SK-N-SH treated with all-trans-retinoic acid at 6 μM for 48 hours (cell line): Measurements from ENCODE around the gene TPSD1.

Experiments
- ATAC-seq: fragments of 200-7000 bp; cut with Tn5 transposase; 3 replicates; pipeline ENCODE4 v1.9.1; 2020; ENCODE audit warnings: mild to moderate bottlenecking, moderate library complexity
- ARNTL ChIP-seq: fragments of 450-650 bp; formaldehyde crosslinking; IDR thresholded peaks from 2 replicates; pipeline ENCODE4 v1.5.0; 2020; ENCODE audit warnings: low read depth, mild to moderate bottlenecking, moderate library complexity, borderline replicate concordance
- BACH2 ChIP-seq: fragments of 250-450 bp; sonication (Bioruptor Pico); IDR thresholded peaks from 2 replicates; pipeline ENCODE4 v1.9.0; 2021; ENCODE audit warnings: mild to moderate bottlenecking, borderline replicate concordance
- CSDC2 ChIP-seq: fragments of 250-450 bp; sonication (Bioruptor Pico); IDR thresholded peaks from 2 replicates; pipeline ENCODE4 v1.5.0; 2020; ENCODE audit warnings: mild to moderate bottlenecking, moderate library complexity
- ESRRG ChIP-seq: fragments of 250-450 bp; sonication (Bioruptor Pico); IDR thresholded peaks from 2 replicates; pipeline ENCODE4 v1.6.1; 2021; ENCODE audit warnings: mild to moderate bottlenecking
- ISL1 ChIP-seq: fragments of 250-450 bp; sonication (Bioruptor Pico); IDR thresholded peaks from 2 replicates; pipeline ENCODE4 v2.1.2; 2022; ENCODE audit warnings: mild to moderate bottlenecking, moderate library complexity
- POU6F1 ChIP-seq: fragments of 250-450 bp; sonication (Bioruptor Pico); IDR thresholded peaks from 2 replicates; pipeline ENCODE4 v1.8.0; 2021; ENCODE audit warnings: low read depth, mild to moderate bottlenecking, moderate library complexity, borderline replicate concordance
- RARB ChIP-seq: fragments of 250-450 bp; sonication (Bioruptor Pico); IDR thresholded peaks from 2 replicates; pipeline ENCODE4 v1.8.0; 2021; ENCODE audit warnings: mild to moderate bottlenecking, moderate library complexity
- SNAI2 ChIP-seq: fragments of 250-450 bp; sonication (Bioruptor Pico); IDR thresholded peaks from 2 replicates; pipeline ENCODE4 v1.5.0; 2020; ENCODE audit warnings: mild to moderate bottlenecking, moderate library complexity
- TCF4 ChIP-seq: fragments of 250-450 bp; sonication (Bioruptor Pico); IDR thresholded peaks from 2 replicates; pipeline ENCODE4 v1.8.0; 2021; ENCODE audit warnings: mild to moderate bottlenecking, moderate library complexity, borderline replicate concordance
- TOX ChIP-seq: fragments of 250-450 bp; sonication (Bioruptor Pico); IDR thresholded peaks from 2 replicates; pipeline ENCODE4 v1.8.0; 2021; ENCODE audit warnings: mild to moderate bottlenecking, moderate library complexity, borderline replicate concordance
- ZNF565 ChIP-seq: fragments of 450-650 bp; formaldehyde crosslinking; conservative IDR thresholded peaks from 2 replicates; pipeline ENCODE4 v1.5.0; 2020; ENCODE audit warnings: low read depth, mild to moderate bottlenecking, moderate library complexity
- ZNF8 ChIP-seq: fragments of 450-650 bp; formaldehyde crosslinking; IDR thresholded peaks from 2 replicates; pipeline ENCODE4 v1.5.0; 2020; ENCODE audit warnings: mild to moderate bottlenecking, moderate library complexity
- TF ChIP-seq, protein P1 (sequence below): fragments of 250-450 bp; sonication (Bioruptor Pico); IDR thresholded peaks from 2 replicates; pipeline ENCODE4 v1.8.0; 2020; ENCODE audit warnings: mild to moderate bottlenecking, moderate library complexity, borderline replicate concordance
- TF ChIP-seq, protein P2 (sequence below): fragments of 250-450 bp; sonication (Bioruptor Pico); IDR thresholded peaks from 2 replicates; pipeline ENCODE4 v1.5.1; 2021; ENCODE audit warnings: mild to moderate bottlenecking, moderate library complexity
- TF ChIP-seq, protein P3 (sequence below): fragments of 250-450 bp; sonication (Bioruptor Pico); IDR thresholded peaks from 2 replicates; pipeline ENCODE4 v1.5.0; 2020; ENCODE audit warnings: mild to moderate bottlenecking, moderate library complexity

Gene TPSD1

GRCh38 chr16:1300664-1301476 is 45.0 kb downstream of the TPSD1 start (continued):
- TF ChIP-seq, protein P1, sequence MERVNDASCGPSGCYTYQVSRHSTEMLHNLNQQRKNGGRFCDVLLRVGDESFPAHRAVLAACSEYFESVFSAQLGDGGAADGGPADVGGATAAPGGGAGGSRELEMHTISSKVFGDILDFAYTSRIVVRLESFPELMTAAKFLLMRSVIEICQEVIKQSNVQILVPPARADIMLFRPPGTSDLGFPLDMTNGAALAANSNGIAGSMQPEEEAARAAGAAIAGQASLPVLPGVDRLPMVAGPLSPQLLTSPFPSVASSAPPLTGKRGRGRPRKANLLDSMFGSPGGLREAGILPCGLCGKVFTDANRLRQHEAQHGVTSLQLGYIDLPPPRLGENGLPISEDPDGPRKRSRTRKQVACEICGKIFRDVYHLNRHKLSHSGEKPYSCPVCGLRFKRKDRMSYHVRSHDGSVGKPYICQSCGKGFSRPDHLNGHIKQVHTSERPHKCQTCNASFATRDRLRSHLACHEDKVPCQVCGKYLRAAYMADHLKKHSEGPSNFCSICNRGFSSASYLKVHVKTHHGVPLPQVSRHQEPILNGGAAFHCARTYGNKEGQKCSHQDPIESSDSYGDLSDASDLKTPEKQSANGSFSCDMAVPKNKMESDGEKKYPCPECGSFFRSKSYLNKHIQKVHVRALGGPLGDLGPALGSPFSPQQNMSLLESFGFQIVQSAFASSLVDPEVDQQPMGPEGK (CRISPR knock-in tag) = no peak
- no peak for TF ChIP-seq ARNTL (CRISPR knock-in tag)
- TF ChIP-seq RARB = no peak
- no peak for TF ChIP-seq ZNF8 (CRISPR knock-in tag)
- TF ChIP-seq BACH2 (CRISPR knock-in tag) = no peak
- TF ChIP-seq, all 23 proteins: peak for 0

DNA sequence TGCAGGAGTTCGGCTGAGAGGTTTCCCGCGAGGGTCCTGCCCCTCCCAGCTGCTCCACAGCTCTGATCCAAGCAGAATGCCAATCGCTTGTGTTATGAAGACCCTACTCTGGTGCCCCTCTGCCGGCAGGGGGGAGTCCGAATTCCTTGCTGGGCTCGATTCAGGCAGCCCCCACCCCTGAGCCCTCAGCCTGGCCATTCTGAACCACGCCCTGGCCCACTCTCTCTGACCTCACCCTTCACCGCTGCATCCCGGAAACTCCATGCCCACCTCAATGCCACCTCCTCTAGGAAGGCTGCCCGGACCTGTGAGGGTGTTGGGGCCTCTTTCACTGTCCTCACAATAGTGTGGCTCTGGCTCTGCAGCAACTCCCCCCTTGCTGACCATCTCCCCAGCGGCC is 45.7 kb downstream of the TPSD1 start:
- no peak for TF ChIP-seq ZNF565
- no peak for TF ChIP-seq CSDC2
- no peak for TF ChIP-seq BACH2 (CRISPR knock-in tag)
- TF ChIP-seq, protein P1 (CRISPR knock-in tag) = no peak
- no peak for TF ChIP-seq TCF4 (CRISPR knock-in tag)
- no peak for TF ChIP-seq POU6F1 (CRISPR knock-in tag)
- no peak for ATAC-seq

DNA sequence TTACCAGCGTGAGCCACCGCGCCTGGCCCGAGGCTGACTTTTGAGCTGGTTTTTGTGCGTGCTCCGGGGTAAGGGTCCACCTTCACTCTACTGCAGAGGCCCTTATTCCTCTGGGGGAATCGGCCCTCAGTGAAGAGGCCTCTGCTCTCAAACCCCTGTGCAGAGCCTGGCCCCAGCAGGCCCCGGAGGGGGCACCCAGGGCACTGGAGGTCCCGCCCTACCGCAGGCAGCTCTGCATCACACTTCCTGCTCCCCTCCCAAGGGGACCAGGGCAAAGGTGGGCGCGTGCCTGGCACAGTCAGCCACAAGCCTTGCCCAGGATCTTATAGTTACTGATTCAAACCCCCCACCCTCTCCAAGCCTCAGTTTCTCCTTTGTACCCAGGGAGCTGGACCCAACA is 50.0 kb downstream of the TPSD1 start:
- TF ChIP-seq, protein P2, sequence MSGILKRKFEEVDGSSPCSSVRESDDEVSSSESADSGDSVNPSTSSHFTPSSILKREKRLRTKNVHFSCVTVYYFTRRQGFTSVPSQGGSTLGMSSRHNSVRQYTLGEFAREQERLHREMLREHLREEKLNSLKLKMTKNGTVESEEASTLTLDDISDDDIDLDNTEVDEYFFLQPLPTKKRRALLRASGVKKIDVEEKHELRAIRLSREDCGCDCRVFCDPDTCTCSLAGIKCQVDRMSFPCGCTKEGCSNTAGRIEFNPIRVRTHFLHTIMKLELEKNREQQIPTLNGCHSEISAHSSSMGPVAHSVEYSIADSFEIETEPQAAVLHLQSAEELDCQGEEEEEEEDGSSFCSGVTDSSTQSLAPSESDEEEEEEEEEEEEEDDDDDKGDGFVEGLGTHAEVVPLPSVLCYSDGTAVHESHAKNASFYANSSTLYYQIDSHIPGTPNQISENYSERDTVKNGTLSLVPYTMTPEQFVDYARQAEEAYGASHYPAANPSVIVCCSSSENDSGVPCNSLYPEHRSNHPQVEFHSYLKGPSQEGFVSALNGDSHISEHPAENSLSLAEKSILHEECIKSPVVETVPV (CRISPR knock-in tag) = no peak
- TF ChIP-seq ZNF8 (CRISPR knock-in tag) (no peak), ESRRG (CRISPR knock-in tag) (no peak), SNAI2 (CRISPR knock-in tag) (no peak), CSDC2 (no peak), ISL1 (CRISPR knock-in tag) (no peak)
- TF ChIP-seq, protein P3, sequence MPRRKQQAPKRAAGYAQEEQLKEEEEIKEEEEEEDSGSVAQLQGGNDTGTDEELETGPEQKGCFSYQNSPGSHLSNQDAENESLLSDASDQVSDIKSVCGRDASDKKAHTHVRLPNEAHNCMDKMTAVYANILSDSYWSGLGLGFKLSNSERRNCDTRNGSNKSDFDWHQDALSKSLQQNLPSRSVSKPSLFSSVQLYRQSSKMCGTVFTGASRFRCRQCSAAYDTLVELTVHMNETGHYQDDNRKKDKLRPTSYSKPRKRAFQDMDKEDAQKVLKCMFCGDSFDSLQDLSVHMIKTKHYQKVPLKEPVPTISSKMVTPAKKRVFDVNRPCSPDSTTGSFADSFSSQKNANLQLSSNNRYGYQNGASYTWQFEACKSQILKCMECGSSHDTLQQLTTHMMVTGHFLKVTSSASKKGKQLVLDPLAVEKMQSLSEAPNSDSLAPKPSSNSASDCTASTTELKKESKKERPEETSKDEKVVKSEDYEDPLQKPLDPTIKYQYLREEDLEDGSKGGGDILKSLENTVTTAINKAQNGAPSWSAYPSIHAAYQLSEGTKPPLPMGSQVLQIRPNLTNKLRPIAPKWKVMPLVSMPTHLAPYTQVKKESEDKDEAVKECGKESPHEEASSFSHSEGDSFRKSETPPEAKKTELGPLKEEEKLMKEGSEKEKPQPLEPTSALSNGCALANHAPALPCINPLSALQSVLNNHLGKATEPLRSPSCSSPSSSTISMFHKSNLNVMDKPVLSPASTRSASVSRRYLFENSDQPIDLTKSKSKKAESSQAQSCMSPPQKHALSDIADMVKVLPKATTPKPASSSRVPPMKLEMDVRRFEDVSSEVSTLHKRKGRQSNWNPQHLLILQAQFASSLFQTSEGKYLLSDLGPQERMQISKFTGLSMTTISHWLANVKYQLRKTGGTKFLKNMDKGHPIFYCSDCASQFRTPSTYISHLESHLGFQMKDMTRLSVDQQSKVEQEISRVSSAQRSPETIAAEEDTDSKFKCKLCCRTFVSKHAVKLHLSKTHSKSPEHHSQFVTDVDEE = no peak
- TF ChIP-seq, protein P1 (CRISPR knock-in tag) = no peak
- no peak for ATAC-seq

DNA sequence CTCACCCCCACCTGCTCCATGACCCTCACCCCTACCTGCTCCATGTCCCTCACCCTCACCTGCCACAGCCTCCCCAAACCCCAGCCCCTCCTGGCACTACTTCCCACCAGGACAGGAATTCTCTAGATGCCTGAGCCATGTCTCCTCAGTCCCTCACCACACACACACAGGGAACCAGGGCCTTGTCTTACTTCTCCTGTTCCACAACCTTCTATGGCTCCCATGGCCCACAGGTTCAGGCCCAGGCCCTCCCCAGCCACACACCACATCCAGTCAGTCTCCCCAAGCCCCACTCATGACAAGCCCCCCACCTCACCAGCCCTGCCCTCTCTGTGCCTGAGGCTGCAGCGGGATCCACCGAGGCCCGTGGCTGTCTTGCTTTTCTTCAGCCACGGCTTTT is 50.5 kb downstream of the TPSD1 start:
- no peak for ATAC-seq
- TF ChIP-seq BACH2 (CRISPR knock-in tag) = no peak
- no peak for TF ChIP-seq ZNF565
- TF ChIP-seq POU6F1 (CRISPR knock-in tag) = no peak
- TF ChIP-seq ZNF8 (CRISPR knock-in tag) = no peak
- no peak for TF ChIP-seq TOX (CRISPR knock-in tag)
